ENCODE measurements around the gene TSHZ2. TPM values are rescaled to one million over a fixed set of nuclear protein-coding genes. Genes with fewer than 3 reads are reported as not detected.
"Not testable (repeated sequence)": the region's sequence is repeated elsewhere in the genome, so short reads cannot be mapped to it uniquely, and the experiment has no call there.

TSHZ2 gene
- total and polyA plus RNA-seq, 12 donors = 1.5 to 6.2 (median 4.5) TPM

- no peaks in the 10 kb centered on the region for H3K9me3 ChIP-seq
- TF ChIP-seq, protein P1, sequence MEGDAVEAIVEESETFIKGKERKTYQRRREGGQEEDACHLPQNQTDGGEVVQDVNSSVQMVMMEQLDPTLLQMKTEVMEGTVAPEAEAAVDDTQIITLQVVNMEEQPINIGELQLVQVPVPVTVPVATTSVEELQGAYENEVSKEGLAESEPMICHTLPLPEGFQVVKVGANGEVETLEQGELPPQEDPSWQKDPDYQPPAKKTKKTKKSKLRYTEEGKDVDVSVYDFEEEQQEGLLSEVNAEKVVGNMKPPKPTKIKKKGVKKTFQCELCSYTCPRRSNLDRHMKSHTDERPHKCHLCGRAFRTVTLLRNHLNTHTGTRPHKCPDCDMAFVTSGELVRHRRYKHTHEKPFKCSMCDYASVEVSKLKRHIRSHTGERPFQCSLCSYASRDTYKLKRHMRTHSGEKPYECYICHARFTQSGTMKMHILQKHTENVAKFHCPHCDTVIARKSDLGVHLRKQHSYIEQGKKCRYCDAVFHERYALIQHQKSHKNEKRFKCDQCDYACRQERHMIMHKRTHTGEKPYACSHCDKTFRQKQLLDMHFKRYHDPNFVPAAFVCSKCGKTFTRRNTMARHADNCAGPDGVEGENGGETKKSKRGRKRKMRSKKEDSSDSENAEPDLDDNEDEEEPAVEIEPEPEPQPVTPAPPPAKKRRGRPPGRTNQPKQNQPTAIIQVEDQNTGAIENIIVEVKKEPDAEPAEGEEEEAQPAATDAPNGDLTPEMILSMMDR (IDR thresholded peaks at IDR 0.05) = no peak
- intact Hi-C loops (cut with DNase I) = no loop called here
- 39 to 41% methylated on average over 6 of the region's 6 CpGs for WGBS, 2 donors
- DNase-seq (no peak), ATAC-seq (no peak)
- no peaks in the 10 kb centered on the region for H3K4me1 ChIP-seq
- H3K36me3 ChIP-seq = no peaks in the 10 kb centered on the region
- no peak overlapping the region for H3K4me3 ChIP-seq
- no peak overlapping the region for H3K27ac ChIP-seq
- H3K27me3 ChIP-seq = peaks cover 0 to 7% (median 0%) of the 10 kb centered on the region in 7 donors
Observed at GRCh38 chr20:52964131-52964530, 8.0 kb upstream of the TSHZ2 start.

DNA sequence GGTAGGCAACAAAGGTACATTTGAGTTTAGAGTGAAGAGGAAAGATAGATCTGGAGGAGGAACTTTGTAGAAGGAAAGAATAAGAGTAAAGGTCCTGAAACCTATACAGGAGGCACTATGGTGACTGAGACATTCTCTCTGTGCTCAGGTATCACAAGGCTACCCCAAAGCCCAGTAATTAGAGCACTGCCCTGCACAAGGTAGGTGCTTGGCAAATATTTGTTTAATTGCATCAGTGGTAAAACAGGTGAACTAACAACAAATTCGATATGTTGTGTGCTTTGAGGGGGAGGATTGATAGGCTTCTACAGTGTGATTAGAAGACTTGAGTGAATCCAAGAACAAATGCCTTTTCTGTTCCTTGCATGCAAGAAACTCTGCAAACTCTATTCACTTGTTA lies 6.8 kb upstream of the TSHZ2 start:
- H3K27me3 ChIP-seq = peaks cover 0 to 14% (median 0%) of the 10 kb centered on the region in 7 donors
- no peak for ATAC-seq
- WGBS, 2 donors = 73 to 86% methylated on average over 1 of the region's 1 CpG
- H3K4me1 ChIP-seq = no peaks in the 10 kb centered on the region
- no peak overlapping the region for H3K27ac ChIP-seq
- H3K36me3 ChIP-seq = no peaks in the 10 kb centered on the region
- DNase-seq = no peak
- no peaks in the 10 kb centered on the region for H3K9me3 ChIP-seq
- no peak overlapping the region for H3K4me3 ChIP-seq
- TF ChIP-seq, protein P1 (IDR thresholded peaks at IDR 0.05) = no peak
- intact Hi-C loops (cut with DNase I) = no loop called here

DNA sequence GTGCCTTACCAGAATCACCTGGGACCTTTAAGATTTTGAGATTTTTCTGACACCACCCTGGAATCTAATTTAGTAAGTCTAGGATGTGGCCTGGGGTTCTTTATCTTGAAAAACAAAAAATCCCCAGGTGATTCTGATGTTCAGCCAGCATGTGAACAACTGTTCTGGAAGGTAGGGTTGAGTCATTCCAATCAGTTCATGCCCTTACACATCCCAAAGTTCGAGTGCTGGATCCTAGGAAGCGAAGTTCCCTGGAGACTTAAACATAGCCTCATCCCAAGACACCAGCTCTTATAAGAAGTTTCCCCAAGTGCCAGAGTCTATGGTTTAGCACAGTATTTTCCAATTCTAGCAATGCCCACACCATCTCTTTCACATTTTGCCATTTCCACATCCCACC lies 6.3 kb upstream of the TSHZ2 start:
- H3K4me3 ChIP-seq = no peak overlapping the region
- intact Hi-C loops (cut with DNase I) = no loop called here
- DNase-seq = no peak
- H3K27ac ChIP-seq = no peak overlapping the region
- H3K4me1 ChIP-seq = no peaks in the 10 kb centered on the region
- no peaks in the 10 kb centered on the region for H3K9me3 ChIP-seq
- H3K36me3 ChIP-seq = no peaks in the 10 kb centered on the region
- 88 to 93% methylated on average over 2 of the region's 2 CpGs for WGBS, 2 donors
- H3K27me3 ChIP-seq = peaks cover 0 to 18% (median 0%) of the 10 kb centered on the region in 7 donors
- TF ChIP-seq, protein P1 (IDR thresholded peaks at IDR 0.05) = no peak
- ATAC-seq = no peak

- H3K4me1 ChIP-seq; H3K27ac ChIP-seq; H3K36me3 ChIP-seq; intact Hi-C loops (cut with DNase I); H3K9me3 ChIP-seq; H3K4me3 ChIP-seq; ATAC-seq; DNase-seq: not testable (repeated sequence)
- peaks cover 0 to 26% (median 2%) of the 10 kb centered on the region in 7 donors for H3K27me3 ChIP-seq
Observed at GRCh38 chr20:52966543-52966942, 5.6 kb upstream of the TSHZ2 start.

GRCh38 chr20:52971498-52972189 lies 514 bp upstream of the TSHZ2 start:
- WGBS, 2 donors = 7 to 8% methylated on average over 13 to 16 of the region's 16 CpGs
- no peaks in the 10 kb centered on the region for H3K9me3 ChIP-seq
- H3K27me3 ChIP-seq = peaks cover 0 to 49% (median 19%) of the 10 kb centered on the region in 7 donors
- DNase-seq (no peak), ATAC-seq (peak in 1 of 8 donors; percentile 10)
- peak overlapping the region; percentile 19 to 66 (median 58) for H3K4me3 ChIP-seq
- TF ChIP-seq, protein P1 (IDR thresholded peaks at IDR 0.05) = no peak
- intact Hi-C loops (cut with DNase I) = no loop called here
- peak overlapping the region in 4 of 10 donors; percentile 66 to 87 (median 74) for H3K27ac ChIP-seq
- no peaks in the 10 kb centered on the region for H3K36me3 ChIP-seq
- H3K4me1 ChIP-seq = peaks cover 0 to 8% (median 0%) of the 10 kb centered on the region in 9 donors

Measured in heart right ventricle (tissue), 16 donors.